Stimulated activated CD4-positive, alpha-beta T cell treated with anti-CD3 and anti-CD28 coated beads, Interleukin-2, amount 100 ng/mL, for 48 hours (primary cell): ENCODE measurements around the gene ADO.

ENCODE experiments used
- DNase-seq, 2 donors: peaks; one replicate each; pipeline ENCODE4 v3.0.0-alpha.2; 2020

Gene ADO

DNA sequence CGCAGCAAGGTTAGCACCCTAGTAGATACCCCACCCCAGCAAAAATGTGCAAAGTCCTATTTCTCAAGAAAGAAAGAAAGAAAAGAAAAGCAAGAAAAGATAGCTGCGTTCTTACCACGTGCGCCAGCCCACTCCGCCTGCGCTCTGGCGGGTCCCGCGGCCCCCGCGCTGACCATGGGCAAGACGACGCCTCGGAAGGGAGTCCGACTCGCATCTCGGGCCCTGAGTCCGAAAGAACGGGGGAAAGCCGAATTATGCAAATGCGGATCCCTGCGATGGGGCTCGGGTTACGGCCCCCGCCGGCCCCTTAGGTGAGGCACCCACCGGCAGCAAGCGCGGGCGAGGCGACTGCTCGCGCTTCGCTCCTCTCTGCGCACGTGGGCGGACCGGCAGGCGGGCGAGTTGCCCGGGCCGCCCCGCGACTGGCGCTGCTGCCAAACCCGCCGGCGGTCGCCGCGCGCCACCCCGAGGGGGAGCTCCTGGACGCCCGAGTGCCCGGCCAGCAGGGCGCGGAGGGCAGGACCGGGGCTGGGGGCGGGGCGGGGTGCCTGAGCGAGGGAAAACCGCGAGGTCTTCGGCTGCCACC is 14.0 kb downstream of the ADO start:
- DNase-seq = peak; percentile 44 to 58

DNA sequence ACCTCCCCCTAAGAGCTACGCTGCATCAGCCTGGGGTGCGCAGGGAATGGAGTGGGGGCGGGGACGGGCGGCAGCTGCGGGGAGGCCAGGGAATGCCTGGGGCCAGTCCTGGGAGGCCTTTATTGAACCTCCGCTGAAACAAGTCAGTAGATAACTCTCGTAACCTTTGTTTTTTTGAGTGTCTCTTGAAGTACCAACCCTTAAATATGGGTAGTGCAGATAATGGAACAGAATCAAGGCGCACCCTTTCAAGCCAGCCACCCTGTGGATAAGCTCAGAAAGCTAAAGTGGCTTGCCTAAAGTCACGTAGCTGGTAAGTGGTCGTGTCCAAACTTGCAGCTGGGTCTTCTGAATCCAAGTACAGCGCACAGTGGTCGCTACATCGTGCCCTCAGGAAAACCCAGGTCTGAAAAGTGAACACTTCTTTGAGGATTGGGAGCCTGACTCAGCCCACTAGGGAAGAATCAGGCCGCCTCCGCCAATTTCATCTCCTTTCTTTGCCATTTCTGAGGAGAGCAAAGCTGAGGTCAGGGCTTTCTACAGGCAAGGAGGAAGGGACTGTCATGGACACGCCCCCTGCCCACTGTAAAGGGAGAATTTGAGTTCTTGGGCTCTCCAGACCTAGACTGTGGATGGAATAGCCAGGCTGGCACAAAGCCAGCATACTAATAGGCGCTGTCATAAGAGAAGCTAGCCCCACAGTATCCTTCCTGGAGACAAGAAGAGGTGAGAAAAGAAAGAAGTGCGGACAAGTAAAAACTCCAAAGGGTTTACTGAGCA is 14.8 kb downstream of the ADO start:
- DNase-seq = no peak

DNA sequence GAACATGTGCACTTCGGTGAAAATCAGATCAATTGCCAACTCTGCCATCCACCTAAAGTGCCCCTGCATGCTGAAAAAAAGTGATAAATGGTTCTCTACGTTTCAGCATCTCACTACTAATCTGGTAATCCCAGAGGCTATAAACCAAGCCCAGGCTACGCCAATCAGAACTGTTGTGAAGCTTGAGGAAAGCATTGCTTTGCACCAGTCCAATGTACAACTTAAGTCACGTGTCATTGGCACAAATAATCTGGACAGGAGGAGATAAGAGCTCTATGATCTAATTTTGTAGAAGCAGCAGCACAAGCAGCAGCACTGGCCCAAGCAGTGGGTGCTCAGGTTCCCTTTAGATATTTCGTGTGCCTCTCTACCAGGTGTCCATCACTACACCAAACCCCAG is 16.1 kb downstream of the ADO start:
- no peak for DNase-seq

DNA sequence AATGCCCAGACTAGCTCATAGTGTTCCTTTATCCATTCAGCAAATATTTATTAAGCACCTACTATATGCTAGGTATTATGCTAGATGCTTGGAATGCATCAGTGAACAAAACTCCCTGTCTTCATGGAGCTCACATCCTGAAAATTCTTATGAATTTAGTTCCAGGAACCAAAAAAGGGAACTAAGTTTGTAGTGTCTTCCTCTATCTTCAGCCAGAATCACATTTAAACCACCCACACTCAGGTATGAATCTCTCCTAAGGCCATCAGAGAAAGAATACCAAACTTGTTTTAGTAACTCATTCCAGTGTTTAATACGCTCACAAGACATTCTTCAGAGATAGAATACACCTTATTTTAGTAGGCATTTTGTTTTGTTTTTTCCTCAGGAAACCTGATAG is 21.8 kb downstream of the ADO start:
- no peak for DNase-seq

DNA sequence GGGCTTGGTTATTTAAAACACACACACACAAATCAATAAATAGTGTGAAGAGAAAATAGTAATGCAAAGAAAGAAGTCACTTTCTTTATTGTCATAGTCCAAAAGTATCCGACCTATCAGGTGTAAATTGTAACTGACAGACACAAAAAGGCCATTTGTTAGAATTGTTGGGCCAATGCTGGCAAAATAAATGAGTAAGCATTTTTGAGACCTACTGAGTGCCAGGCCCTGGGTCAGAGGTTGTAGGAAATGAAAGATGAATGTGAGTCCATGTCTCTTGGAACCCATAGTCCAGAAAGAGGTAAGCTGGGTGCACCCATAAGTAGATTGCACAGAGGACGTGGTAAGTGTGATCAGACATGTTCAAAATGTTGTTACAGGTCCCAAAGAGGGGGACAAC is 25.1 kb downstream of the ADO start:
- DNase-seq = no peak

DNA sequence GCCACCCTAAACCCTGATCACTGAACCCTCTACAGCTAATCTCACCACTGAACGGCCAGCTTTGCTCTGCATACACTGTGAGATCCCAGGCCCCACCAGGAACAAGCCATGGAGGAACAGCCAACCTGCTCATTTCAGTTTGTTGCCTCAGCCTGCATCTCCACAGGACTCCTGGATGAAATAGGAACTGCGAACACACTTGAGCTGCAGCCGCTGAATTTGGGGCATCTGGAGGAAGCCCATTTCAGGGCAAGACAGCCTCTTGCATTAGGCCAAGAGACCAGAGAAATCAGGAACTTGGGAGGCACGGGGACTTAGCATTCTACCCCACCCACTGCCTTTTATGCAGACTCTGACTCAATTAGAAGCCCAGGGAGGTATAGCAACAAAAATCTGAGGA is 26.2 kb downstream of the ADO start:
- DNase-seq = no peak

DNA sequence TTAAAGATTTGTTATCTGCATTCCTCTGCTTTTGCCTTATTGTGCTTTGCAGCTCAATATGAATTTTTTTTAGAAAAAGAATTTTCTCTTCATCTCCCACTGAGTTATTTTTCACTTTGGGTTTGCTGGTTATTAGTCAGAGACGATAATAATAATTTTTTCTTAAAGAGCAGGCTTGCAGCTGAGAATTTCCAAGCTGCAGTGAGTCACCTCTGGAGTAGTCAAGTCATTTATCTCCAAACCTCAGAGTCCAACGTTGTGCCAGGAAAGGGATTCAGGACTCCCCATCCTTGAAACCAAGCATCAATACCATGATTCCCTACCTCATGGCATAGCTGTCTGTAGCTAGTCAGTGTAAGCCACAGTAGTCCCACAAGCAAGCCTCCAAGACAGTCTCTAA is 26.8 kb downstream of the ADO start:
- DNase-seq = no peak

DNA sequence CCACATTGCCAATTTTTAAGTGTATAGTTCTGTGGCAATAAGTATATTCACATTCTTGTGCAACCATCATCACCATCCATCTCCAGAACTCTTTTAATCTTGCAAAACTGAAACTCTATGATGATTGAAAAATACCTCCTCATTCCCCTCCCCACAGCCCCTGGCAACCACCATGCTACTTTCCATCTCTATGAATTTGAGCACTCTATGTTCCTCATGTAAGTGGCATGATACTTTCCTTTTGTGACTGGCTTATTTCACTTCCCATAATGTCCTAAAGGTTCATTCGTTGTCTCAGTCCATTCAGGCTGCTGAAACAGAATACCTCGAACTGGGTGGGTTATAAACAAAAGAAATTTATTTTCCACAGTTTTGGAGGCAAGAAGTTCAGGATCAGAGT is 35.1 kb downstream of the ADO start:
- DNase-seq = no peak

DNA sequence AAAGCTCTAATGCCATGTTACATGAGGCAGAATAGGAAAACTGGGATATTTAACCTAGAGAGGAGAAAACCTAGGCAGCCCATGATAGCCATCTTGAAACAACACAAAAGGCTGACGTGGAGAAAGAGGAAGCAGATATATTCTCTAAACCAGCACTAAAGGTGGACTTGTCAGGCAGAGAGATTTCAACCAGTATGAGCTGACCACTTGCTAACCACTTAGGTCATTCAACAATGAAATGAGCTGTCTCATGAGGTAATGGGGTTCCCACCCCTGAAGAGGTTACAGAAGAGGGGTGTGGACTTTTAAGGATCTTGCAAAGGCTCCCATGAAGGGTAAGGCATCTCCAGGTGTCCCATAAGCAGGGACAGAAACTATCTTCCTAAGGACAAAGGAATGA is 38.5 kb downstream of the ADO start:
- no peak for DNase-seq

DNA sequence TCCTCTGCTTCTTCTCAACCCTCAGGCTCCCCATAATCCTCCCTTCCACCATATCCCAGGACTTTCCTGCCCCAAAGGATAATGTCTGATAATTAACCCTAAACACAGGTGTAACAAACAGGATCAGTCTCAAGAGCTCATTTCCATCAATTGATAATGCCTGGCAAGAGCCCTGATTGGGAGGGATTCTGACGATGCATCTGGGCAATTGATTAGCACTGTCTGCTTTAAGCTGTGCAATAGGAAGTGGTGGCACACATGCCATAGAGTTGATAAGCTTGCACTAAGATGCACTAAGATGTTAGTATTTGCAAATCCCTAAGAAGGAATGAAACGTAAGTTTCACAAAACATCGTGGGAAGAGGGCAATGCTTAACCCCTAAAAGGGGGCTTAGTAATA is 39.1 kb downstream of the ADO start:
- DNase-seq = no peak

DNA sequence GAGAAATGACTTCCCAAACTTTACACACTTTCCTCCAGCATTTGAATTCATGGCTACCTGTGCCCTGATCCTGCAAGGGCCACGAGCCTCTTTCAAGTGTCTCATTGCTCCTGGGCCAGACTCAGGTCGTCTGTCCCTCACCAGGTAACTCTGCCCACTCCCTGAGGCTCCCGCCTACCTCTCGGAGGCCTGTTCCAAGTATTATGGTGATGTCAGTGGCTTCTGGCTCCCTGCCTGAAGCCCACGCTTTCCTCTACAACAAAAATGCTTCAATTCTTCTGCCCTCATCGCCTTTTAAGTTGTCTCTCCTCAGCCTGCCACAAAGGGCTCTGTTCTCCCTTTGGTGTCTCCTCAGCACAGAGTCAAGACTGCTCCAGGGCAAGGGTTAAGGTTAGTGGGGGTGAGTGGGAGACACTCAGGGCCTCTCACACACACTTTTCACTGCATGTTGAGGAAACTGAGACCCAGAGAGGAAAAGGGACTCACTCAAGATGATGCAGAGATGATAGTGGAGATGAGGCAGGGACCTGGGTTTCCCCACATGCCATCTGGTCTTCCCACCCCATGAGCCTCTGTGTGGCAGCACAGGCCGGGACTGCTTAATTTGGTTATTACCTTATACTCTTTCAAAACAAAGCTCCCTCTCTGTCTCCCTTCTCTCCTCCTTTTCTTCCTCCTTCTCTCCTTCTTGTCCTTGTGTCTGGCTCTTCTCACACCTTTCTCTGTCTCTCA is 39.9 kb downstream of the ADO start:
- no peak for DNase-seq

DNA sequence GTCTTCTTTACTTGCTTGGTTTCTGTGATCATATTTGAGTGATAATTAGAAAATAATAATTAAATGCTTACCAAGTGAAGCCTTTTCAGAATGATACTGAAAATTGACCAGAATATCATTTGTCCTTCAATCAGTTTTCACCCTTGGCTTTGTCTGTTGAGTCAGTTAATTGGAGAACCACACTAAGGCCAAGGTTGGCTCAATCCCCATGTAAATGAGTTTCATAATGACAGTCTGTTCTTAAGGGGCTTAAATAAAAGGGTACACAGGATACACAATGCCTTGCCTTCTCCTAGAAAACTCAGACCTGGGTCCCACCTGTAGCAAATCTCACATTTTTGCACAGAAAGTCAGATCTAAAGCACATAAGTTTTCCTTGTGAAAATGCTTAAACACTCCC is 42.9 kb downstream of the ADO start:
- no peak for DNase-seq

DNA sequence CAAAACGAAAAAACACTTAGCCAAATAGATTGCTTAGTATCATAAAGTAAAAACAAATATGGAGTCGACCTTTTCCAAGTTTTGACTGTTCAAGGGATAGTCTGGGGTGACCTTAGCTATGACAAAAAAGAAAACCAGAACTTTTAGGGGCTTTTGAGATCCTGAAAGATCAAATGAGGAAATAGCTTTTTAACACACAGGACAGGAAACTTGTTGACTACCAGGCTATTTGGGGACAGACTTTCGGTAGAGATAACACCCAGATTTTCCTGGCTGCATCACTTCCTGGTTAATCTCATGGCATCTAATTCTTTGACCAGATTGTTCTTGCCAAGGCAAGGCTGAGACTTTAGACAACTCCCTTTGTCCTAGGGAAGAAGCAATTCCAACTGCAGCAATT is 46.1 kb downstream of the ADO start:
- DNase-seq = no peak

DNA sequence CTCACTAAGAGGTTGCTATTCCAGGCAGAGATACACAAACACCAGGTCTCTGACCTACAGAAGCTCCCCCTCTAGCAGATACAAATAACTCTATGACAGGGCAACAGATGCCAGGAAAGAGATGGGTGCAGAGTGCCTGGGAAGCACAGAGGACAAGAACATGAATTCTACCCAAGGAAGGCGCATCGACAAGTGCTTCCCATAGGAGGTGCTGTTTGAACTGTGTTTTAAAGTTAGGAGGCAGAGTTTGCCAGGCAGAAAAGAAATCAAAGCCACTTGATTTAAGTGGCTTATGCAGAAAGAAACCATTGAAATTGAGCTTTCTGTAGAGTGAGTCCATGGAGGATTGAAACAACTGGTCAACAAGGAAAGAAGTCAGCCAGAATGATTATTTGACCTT is 46.9 kb downstream of the ADO start:
- no peak for DNase-seq

DNA sequence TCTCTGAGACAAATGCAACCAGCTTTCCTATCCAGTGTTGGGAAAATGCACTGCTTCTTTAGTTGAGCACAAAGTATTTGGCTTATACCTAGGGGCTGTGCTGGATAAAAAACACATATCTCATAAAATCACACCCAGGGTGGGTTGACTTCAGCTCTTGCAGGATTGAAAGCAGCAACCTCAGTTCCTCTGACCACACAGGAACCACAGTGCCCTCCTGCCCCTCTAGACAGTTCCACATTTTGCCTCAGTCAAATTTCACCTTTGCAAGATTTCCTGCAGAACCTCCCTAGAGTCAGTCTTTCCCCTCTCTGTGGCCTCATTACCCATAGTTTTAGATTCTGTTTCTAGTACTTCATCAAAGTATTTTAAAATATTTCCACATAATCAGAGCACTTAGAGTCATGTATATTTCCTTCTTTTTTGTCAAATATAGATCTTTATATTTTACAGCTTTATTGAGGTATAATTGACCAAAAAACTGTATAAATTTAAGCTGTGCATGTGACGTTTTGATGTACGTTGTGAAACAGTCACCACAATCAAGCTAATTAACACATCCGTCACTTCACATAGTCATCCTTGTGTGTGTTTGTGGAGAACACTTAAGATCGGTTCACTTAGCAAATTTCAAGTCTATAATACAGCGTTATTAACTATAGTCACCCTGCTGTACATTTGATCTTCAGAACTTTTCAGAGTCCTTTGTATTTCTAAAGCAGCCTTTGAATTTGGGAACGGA is 48.6 kb downstream of the ADO start:
- DNase-seq = no peak

DNA sequence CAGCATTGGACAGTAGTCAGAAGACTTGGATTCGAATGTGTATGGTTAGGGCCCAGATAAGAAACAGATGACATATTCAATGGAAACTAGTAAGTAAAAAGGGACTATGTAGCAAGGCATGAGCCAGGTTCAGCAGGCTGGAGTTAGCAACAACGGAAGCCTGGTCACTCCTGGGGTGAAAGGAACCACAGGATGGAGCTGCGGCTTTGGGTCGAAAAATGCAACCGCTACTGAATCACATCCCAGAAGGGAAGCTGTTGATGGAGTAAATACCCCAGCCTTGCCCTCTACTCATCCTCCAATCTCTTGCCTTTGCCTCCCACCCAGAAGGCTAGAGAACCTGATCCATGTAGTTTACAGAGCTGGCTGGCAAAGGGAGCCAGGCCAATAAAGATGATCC is 49.2 kb downstream of the ADO start:
- DNase-seq = peak; percentile 34 to 40

DNA sequence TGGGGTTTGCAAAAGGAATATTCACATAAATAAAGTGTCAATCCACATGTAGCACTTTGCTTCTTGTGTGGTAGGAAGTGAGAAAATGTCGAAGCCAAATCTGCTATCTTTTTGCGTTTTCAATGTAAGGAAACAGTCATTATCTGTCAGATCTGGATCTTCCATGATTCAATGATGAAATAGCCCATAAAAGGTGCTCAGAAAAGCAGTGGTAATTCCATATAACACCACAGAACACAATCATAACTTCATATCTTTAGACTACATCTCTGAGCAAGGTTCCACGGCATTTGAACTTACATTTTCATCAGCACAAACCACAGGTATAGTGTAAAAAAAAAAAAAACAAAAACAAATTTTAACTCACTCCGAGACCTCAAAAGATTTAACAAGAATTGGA is 51.5 kb downstream of the ADO start:
- no peak for DNase-seq
